Measurements from ENCODE around the gene ESRRB.

ESRRB gene

GRCh38 chr14:76450476-76450875 is 74.5 kb downstream of the ESRRB start:
- DNase-seq (ENCODE audit: low read depth in 2 of 2), result no peak

GRCh38 chr14:76456200-76456599 is 80.3 kb downstream of the ESRRB start:
- peak in 1 of 2 experiments; percentile 33 for DNase-seq (ENCODE audit: low read depth in 2 of 2)

DNA sequence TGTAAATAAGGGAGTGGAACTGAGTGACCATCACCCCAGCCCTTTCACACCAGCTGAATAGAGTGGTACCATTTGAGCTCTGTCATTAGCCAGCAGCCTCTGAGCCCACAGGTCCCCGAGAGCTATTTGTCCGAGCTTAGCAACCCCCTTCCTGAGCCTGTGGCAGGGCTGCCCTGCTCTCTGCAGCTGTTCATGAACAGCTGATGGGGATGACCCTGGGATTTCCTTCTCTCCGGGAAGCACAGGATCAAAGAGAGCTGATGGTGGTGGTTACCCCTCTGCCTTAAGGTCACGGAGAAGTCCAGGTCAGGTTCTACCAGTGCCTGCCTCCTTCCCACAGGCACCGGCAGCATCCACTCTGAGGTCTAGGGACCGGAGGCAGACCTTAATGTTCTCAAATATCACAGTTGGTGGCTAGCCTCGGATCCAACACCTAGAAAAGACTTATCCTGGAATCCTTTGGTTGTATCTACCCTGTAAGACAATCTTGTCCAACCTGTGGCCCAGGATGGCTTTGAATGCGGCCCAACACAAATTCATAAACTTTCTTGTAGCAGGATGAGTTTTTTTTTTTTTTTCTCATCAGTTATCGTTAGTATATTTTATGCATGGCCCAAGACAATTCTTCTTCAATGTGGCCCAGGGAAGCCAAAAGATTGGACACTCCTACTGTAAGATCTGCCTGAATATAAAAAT is 81.1 kb downstream of the ESRRB start:
- no peak for DNase-seq (ENCODE audit: low read depth in 2 of 2)

- no peak for DNase-seq (ENCODE audit: low read depth in 2 of 2)
These were observed 81.9 kb downstream of the ESRRB start for GRCh38 chr14:76457841-76458240.

- no peak for DNase-seq (ENCODE audit: low read depth in 2 of 2)
These were observed 85.9 kb downstream of the ESRRB start for GRCh38 chr14:76461886-76462285.

DNA sequence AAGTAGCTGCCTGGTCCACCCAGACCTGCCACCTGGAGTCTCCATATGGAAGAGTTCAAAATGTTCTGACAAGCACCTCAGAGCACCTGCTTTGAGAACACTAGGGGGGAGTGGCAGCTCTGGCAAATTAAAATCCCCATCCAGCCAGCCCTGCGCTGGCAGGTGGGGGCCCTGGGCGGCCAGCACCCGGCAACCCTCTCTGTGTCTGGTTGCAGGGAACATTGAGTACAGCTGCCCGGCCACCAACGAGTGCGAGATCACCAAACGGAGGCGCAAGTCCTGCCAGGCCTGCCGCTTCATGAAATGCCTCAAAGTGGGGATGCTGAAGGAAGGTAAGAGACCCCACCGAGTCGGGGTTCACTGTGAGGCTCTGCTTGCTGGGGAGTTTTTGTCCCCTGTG is 86.4 kb downstream of the ESRRB start:
- DNase-seq (ENCODE audit: low read depth in 2 of 2), result no peak

GRCh38 chr14:76463105-76463504 is 87.2 kb downstream of the ESRRB start:
- no peak for DNase-seq (ENCODE audit: low read depth in 2 of 2)

DNA sequence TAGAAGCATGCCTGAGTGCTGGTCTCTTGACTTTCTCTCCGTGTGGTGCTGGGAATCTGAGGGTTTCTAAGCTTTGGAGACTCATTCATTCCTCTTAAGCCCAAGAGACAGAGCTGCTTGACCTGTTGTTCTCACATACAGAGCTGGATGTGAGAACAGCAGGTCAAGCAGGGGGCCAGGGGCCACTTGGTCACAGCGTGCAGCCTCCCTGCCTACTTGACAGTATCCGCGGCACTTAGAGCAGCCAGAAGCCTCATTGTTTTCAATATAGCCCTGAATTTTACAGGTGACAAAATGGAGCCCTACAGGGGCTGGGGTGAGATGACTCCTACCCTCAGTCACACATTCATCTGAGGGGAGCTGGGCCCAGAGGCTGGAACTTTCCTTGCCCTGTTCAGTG is 88.9 kb downstream of the ESRRB start:
- DNase-seq (ENCODE audit: low read depth in 2 of 2), result no peak

GRCh38 chr14:76465664-76466063 is 89.7 kb downstream of the ESRRB start:
- no peak for DNase-seq (ENCODE audit: low read depth in 2 of 2)

DNA sequence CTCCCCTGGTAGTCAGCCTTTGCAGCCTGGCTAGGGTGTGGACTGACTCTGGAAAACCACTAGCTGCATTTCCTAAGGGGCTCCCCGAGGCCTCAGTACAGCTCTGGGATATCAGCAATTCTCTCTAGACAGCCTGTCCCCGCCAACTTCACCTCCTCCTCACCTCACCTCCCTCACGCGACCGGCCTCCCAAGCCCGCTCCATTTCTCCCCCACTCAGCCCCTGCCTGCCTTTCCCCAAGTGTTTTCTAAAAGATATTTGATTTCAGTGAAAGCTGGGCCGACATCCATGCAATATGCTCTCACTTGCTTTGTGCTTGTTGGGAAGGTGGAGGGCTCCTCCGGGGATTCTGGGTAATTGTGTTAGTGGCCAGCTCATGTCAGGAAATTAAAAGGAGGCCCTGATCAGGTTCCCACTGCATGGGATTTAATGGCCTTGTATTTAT is 91.8 kb downstream of the ESRRB start:
- DNase-seq (ENCODE audit: low read depth in 2 of 2), result no peak

GRCh38 chr14:76472199-76472723 is 96.3 kb downstream of the ESRRB start:
- no peak for DNase-seq (ENCODE audit: low read depth in 2 of 2)

DNA sequence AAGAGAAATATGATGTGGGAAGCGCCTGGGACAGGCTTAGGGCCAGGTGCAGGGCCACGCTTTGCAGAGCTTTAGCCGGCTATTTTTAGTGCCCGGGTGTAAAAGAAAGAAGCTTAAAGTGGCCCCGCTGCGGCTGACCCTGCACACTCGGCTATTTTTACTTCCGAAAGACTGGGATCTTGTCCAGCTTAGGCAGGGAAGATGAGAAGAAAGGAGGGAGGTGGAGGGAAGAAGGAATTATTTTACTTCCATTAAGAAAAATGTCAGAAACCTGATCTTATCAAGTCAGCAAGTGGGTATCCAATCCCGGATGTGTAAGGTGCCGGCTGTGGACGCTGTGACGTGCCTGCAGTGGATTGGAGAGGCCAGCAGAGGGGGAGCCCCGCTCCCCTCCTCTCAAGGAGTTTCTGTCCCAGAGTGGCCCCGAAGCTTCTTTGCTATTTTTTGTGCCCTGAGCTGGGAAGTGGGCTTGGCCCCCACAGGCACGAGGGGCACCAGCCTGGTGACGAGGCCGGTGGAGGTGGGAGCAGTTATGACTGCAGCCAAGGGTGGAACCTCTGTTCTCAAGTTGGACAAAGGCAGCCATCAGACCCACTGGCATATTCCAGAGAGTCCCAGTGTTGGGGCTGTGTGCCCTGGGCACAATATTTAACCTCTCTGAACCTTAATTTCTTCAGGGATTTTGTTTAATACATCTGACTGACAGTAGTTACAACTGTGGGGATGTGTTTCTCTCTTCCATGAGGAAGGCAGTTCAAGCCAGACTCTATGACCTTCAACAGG is 97.7 kb downstream of the ESRRB start:
- DNase-seq (ENCODE audit: low read depth in 2 of 2), result no peak

- DNase-seq (ENCODE audit: low read depth in 2 of 2), result no peak
These were observed 104.5 kb downstream of the ESRRB start for GRCh38 chr14:76480426-76480825.

DNA sequence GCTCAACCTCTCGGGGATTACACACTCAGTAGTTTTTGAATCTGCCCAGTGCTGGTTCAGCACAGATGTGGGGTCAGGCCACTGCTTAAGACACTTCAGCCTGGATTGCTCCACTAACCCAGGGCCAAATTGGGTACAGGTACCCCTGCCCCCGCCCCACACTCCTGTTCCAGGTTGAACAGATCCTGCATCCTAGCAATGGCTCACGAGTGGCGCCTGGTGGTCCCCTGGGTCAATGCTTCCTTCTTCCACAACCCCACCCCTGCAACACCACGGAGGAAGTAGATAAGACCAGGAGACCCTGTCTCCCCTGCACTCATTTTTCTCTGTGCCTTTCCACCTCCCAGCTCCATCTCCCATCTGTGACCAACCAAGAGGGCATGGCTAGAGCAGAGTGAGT is 108.4 kb downstream of the ESRRB start:
- no peak for DNase-seq (ENCODE audit: low read depth in 2 of 2)

- no peak for DNase-seq (ENCODE audit: low read depth in 2 of 2)
These were observed 110.4 kb downstream of the ESRRB start for GRCh38 chr14:76486251-76486743.

DNA sequence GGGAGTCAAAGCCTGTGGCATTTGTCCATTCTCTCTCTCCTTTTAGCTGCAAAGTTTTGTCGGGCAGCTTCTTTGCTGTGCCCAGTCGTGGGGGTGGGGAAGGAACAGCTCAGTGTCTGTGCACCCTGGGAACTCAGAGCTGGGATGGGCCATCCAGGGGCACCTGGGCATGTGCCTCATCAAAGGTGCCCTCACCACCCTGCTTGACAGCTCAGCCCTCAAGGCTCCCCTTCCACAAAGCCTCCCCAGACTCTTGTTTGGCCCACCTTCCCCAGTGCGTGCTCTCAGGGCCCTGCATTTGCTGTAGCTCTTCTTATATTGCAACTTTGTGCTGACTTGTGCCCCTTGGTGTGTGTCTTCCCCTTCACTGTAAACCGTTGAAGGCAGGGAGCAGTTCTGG is 112.6 kb downstream of the ESRRB start:
- no peak for DNase-seq (ENCODE audit: low read depth in 2 of 2)

- DNase-seq (ENCODE audit: low read depth in 2 of 2), result no peak
These were observed 113.7 kb downstream of the ESRRB start for GRCh38 chr14:76489667-76490066.

DNA sequence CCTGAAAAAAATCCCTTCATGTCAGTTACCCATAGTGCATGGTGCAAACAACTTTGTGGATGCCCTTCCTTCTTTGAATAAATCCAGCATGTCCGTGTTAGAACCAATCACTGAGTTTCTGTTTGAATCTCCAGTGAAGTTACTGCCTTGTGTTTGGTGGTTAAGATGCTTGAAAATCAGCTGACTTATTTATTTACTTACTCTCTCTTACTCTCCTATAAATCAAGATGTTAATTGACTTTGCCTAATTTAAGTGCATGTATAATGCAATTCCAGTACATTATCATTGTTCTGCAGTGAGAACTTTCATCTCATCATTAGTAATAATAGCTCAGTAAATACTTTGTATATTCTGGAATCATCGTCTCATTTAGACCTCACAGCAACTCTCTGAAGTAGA is 114.2 kb downstream of the ESRRB start:
- no peak for DNase-seq (ENCODE audit: low read depth in 2 of 2)

GRCh38 chr14:76490735-76491134 is 114.8 kb downstream of the ESRRB start:
- DNase-seq (ENCODE audit: low read depth in 2 of 2), result no peak

DNA sequence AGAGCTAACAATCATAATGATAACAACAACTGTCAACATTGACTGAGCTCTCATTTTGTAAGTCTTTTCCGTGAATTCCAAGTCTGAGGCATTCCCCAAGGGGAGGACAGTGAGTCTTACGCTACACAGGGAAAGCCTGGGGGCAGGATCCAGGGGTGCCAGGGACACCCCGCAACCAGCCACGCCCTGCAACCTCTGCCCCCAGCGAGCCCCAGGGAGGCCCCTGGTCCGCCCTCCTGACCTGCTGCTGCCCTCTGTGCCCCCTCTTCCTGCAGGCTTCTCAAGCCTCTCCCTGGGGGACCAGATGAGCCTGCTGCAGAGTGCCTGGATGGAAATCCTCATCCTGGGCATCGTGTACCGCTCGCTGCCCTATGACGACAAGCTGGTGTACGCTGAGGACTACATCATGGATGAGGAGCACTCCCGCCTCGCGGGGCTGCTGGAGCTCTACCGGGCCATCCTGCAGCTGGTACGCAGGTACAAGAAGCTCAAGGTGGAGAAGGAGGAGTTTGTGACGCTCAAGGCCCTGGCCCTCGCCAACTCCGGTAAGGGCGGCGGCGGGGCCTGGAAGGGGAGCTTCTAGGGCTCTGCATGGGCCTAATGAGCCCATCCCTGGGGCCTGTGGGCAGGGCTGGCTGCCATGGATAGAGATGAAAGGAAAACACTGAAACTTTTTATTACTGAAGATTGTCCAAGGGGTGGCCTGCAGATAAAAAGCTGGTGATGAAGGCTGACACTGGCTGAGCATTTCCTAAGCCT is 115.4 kb downstream of the ESRRB start:
- DNase-seq (ENCODE audit: low read depth in 2 of 2), result no peak

DNA sequence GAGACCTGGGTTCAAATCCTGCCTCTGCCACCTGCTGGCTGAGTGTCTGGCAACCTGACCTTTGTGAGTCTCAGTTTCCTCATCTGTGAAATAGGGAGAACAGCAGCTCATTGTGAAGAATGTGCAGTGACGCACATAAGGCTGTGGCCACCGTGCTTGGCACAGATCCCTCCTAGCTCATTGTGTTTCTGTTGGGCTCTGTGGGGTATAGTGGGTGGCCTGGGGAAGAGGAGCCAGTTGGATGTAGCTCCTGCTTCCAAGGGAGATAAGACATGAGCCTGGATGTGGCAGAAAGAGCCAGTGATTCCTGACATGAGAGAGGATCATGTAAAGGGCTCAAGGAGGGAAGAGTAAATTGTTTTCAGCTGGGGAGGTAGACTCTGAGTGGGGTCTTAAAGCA is 120.0 kb downstream of the ESRRB start:
- no peak for DNase-seq (ENCODE audit: low read depth in 2 of 2)

GRCh38 chr14:76496595-76496994 is 120.7 kb downstream of the ESRRB start:
- no peak for DNase-seq (ENCODE audit: low read depth in 2 of 2)

All from stimulated activated CD4-positive, alpha-beta T cell treated with anti-CD3 and anti-CD28 coated beads, Interleukin-12 subunit alpha, Interleukin-12 subunit beta, amount 100 ng/mL, for 24 hours (primary cell).